GM12878 (cell line): ENCODE results near the gene HPCA.

ENCODE experiments used
- FOXM1 ChIP-seq: IDR thresholded peaks from 2 replicates; pipeline ENCODE4 v1.6.1; 2012; ENCODE audit warnings: low read depth, mild to moderate bottlenecking, inconsistent platforms, low read length, moderate library complexity
- POLR2A ChIP-seq: IDR thresholded peaks from 2 replicates; pipeline ENCODE4 v1.6.1; 2011; ENCODE audit warnings: low read depth, mild to moderate bottlenecking, low read length
- SREBF2 ChIP-seq: IDR thresholded peaks from 2 replicates; pipeline ENCODE4 v1.6.1; 2012; ENCODE audit warnings: mild to moderate bottlenecking, low read length
- ZBTB33 ChIP-seq: fragments of 450-650 bp; IDR thresholded peaks from 2 replicates; pipeline ENCODE4 v1.6.1; 2017; ENCODE audit warnings: mild to moderate bottlenecking

DNA sequence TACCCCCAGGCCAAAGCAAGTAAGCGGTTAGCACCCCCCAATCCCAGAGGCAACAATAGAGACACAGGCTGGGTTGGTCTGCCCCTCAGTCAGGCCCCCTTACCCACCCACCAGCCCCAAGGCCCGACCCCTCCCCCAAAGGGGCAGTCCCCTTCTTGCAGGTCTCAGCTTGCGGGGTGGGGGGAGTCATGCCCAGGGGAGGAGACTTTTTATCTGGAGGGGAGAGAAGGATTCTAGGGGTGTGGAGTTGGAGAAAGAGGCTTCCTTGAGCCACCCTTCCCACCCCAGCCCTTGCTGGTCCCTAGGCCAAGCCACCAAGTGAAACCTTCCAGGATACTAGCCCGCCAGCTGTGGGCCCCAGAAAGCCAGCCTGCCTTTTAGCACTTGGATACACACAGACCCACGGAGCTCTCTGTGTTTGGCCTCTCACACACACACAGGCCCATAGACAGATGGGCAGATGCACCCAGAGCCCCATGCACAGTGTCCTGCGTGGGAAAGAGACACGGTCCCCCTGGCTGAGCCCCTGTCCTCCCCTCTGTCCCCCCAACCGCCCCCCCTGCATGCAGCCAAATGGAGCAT, 7.8 kb downstream of the HPCA start:
- TF ChIP-seq FOXM1, result no peak
- no peak for TF ChIP-seq POLR2A
- no peak for TF ChIP-seq SREBF2
- no peak for TF ChIP-seq ZBTB33
